ENCODE data around the gene ABO.
"Not testable (repeated sequence)": the region's sequence is repeated elsewhere in the genome, so short reads cannot be mapped to it uniquely, and the experiment has no call there.

Gene ABO

DNA sequence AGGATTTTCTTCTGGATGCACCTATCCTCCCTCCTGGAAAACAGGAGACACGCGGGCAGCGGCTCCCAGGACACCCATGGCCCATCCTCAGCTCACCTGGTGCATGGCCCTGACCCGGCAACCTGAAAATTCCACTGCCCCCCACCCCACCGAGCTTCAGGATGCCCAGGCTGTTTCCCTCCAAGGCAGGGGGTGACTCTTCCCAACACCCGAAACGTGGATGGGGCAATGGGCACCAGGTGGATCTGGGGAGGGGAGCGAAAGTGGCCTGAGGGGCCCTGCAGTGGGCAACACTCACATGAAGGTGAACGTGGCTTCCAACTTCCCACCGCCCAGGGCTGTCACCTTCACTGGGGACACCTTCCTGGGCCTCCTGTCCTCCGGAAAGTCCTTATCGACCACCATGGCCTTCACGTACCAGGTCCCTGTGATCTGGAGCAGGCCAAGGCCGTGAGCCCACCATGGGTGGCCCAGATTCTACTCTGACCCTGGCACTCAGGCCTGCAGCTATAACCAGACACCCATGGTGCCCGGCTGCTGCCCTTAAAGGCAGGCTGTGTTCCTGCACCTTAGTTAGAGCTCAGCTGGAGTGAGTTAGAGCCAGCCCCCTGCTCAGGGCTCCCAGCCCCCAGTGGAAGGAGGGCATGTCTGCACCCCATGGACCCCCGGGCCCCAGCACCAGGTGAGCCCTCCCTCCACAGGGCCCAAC is 66.7 kb downstream of the ABO start:
- H3K27ac ChIP-seq (ENCODE audit: low read length); DNase-seq (ENCODE audit: low read depth, low spot score); H3K4me3 ChIP-seq (ENCODE audit: low read length); H3K27me3 ChIP-seq (ENCODE audit: control insufficient read depth, insufficient read depth, low read length); H3K9me3 ChIP-seq (ENCODE audit: control insufficient read depth, insufficient read depth, low read length); H3K4me1 ChIP-seq (ENCODE audit: control insufficient read depth, insufficient read depth, low read length); H3K36me3 ChIP-seq (ENCODE audit: control insufficient read depth, insufficient read depth, low read length): not testable (repeated sequence)
- WGBS (ENCODE audit: insufficient coverage, insufficient read length), result no CpG with 5 or more reads among the region's 16 CpGs

- Histone ChIP-seq H3K9me3 (ENCODE audit: control insufficient read depth, insufficient read depth, low read length) (no peaks in the 10 kb centered on the region), H3K27me3 (ENCODE audit: control insufficient read depth, insufficient read depth, low read length) (peaks cover 8% of the 10 kb centered on the region), H3K4me1 (ENCODE audit: control insufficient read depth, insufficient read depth, low read length) (no peaks in the 10 kb centered on the region), H3K4me3 (ENCODE audit: low read length) (no peak overlapping the region), H3K36me3 (ENCODE audit: control insufficient read depth, insufficient read depth, low read length) (no peaks in the 10 kb centered on the region), H3K27ac (ENCODE audit: low read length) (no peak overlapping the region)
- DNase-seq (ENCODE audit: low read depth, low spot score), result no peak
- WGBS (ENCODE audit: insufficient coverage, insufficient read length), result no CpG with 5 or more reads among the region's 16 CpGs
Measured at GRCh38 chr9:133207540-133208170, 67.3 kb downstream of the ABO start.

DNA sequence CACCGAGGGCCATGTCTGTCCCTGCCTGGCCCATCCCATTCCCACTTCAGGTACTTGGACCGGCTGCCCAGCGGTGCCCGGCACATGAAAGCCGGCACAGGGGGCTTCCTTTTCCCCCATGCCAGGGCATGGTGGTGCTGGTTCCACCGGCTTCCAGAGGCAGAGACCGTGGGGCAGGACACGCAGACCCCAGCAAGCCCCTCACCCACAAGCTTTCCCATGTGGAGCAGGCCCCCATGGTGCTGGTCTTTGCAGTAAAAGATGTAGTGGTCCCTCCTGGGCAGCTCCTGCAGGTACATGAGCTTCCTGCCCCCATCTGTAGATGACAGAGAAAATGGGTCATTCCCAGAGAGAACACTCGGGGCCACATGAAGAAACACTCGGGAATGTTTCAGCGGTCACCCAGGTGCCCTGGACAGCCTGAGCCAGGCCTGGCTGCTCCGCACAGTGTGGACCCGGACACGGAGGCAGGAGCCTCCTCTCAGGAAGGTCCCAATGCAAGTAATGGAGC is 67.9 kb downstream of the ABO start:
- Histone ChIP-seq H3K9me3 (ENCODE audit: control insufficient read depth, insufficient read depth, low read length) (no peaks in the 10 kb centered on the region), H3K4me1 (ENCODE audit: control insufficient read depth, insufficient read depth, low read length) (no peaks in the 10 kb centered on the region), H3K27me3 (ENCODE audit: control insufficient read depth, insufficient read depth, low read length) (peaks cover 9% of the 10 kb centered on the region), H3K4me3 (ENCODE audit: low read length) (no peak overlapping the region), H3K36me3 (ENCODE audit: control insufficient read depth, insufficient read depth, low read length) (no peaks in the 10 kb centered on the region), H3K27ac (ENCODE audit: low read length) (no peak overlapping the region)
- DNase-seq (ENCODE audit: low read depth, low spot score), result no peak
- WGBS (ENCODE audit: insufficient coverage, insufficient read length), result no CpG with 5 or more reads among the region's 14 CpGs

DNA sequence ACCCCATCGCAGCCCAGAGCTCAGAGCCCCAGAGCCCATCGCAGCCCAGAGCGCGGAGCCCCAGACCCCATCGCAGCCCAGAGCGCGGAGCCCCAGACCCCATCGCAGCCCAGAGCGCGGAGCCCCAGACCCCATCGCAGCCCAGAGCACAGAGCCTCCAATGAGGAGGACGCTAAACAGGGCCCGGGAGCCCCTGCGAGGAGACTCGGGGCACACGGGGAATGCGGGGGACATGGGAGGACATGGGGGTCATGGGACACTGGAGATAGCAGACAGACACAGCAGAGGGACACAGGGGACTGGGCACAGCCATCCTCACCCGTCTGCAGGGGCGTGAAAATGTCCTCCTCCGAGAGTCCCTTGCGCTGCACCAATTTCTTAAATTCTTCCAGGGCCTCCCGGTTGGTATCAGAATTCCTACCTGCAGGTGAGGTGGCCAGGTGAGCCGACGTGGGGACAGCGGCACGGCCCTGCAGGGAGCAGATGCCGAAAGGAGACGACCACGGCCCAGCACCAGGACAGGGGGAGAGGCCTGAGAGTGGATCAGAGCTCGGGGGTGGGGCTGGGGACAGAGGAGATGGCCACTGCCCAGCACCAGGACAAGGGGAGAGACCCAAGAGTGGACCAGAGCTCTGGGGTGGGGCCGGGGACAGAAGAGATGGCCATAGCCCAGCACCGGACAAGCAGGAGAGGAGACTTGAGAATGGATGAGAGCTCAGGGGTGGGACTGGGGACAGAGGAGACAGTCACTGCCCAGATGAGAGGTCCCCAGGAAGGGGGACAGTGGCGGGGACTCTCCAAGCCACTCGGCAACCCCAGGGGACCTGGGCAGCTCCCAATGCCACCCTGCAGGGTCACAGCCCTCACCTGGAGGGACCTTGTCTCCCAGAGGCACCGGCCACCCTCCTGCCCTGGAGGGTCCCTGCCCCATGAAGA is 68.7 kb downstream of the ABO start:
- WGBS (ENCODE audit: insufficient coverage, insufficient read length), result no CpG with 5 or more reads among the region's 35 CpGs
- no peaks in the 10 kb centered on the region for H3K9me3 ChIP-seq (ENCODE audit: control insufficient read depth, insufficient read depth, low read length)
- H3K27ac ChIP-seq (ENCODE audit: low read length), result no peak overlapping the region
- DNase-seq (ENCODE audit: low read depth, low spot score), result no peak
- H3K4me1 ChIP-seq (ENCODE audit: control insufficient read depth, insufficient read depth, low read length), result no peaks in the 10 kb centered on the region
- H3K4me3 ChIP-seq (ENCODE audit: low read length), result no peak overlapping the region
- H3K27me3 ChIP-seq (ENCODE audit: control insufficient read depth, insufficient read depth, low read length), result peaks cover 8% of the 10 kb centered on the region
- H3K36me3 ChIP-seq (ENCODE audit: control insufficient read depth, insufficient read depth, low read length), result no peaks in the 10 kb centered on the region

- H3K27me3 ChIP-seq (ENCODE audit: control insufficient read depth, insufficient read depth, low read length); H3K4me3 ChIP-seq (ENCODE audit: low read length): not testable (repeated sequence)
- WGBS (ENCODE audit: insufficient coverage, insufficient read length), result no CpG with 5 or more reads among the region's 14 CpGs
Measured at GRCh38 chr9:133205481-133205887, 69.5 kb downstream of the ABO start.

More at GRCh38 chr9:133205481-133205887, 69.5 kb downstream of the ABO start:
- not testable (repeated sequence) for H3K4me1 ChIP-seq (ENCODE audit: control insufficient read depth, insufficient read depth, low read length); H3K36me3 ChIP-seq (ENCODE audit: control insufficient read depth, insufficient read depth, low read length); DNase-seq (ENCODE audit: low read depth, low spot score); H3K27ac ChIP-seq (ENCODE audit: low read length); H3K9me3 ChIP-seq (ENCODE audit: control insufficient read depth, insufficient read depth, low read length)

All from iPS DF 6.9 (cell line).